ENCODE measurements around the gene RAMP2.

DNA sequence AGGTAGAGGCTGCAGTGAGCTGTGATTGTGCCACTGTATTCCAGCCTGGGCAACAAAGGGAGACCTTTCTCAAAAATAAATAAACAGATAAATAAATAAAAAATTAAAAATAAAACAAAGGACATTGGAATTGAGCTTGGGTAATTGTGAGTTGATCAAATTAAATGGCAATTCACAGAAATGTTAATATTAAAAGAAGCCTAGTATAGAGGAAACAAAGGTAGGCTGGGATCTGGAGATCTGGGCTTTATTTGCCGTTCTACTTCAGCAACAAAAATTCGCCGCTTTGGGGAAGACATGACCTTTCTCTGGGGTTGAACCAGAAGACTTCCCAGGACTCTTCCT, 11.9 kb downstream of the RAMP2 start:
- TF ChIP-seq POLR2AphosphoS5 (IDR thresholded peaks at IDR 0.05; ENCODE audit: borderline replicate concordance, low read depth, low read length): no peak
- TF ChIP-seq EZH2 (IDR thresholded peaks at IDR 0.05): no peak
